Subcutaneous adipose tissue (tissue), 4 donors: ENCODE data around the gene PRRG2. TPM values are rescaled to one million over a fixed set of nuclear protein-coding genes. Genes with fewer than 3 reads are reported as not detected.

Experiments
- total RNA-seq, 4 donors: library from RNA; depleted of rRNA; stranded (reverse); fragments of >200 nt; gene quantifications; one replicate each; pipeline ENCODE4 v1.1.0, GENCODE V29; 2016
- TF ChIP-seq, protein P1 (sequence below): fragments of 450-650 bp; IDR thresholded peaks from one replicate; pipeline ENCODE4 v1.5.1; 2016; ENCODE audit warnings: low read depth, mild to moderate bottlenecking, control low read depth, antibody characterized with exemption, moderate library complexity

The PRRG2 gene
- total RNA-seq, 4 donors from 2014 or later, result 0.51 to 0.75 TPM; not detected in 2

GRCh38 chr19:49541914-49542313 is 39.2 kb upstream of the PRRG2 start:
- TF ChIP-seq, protein P1, sequence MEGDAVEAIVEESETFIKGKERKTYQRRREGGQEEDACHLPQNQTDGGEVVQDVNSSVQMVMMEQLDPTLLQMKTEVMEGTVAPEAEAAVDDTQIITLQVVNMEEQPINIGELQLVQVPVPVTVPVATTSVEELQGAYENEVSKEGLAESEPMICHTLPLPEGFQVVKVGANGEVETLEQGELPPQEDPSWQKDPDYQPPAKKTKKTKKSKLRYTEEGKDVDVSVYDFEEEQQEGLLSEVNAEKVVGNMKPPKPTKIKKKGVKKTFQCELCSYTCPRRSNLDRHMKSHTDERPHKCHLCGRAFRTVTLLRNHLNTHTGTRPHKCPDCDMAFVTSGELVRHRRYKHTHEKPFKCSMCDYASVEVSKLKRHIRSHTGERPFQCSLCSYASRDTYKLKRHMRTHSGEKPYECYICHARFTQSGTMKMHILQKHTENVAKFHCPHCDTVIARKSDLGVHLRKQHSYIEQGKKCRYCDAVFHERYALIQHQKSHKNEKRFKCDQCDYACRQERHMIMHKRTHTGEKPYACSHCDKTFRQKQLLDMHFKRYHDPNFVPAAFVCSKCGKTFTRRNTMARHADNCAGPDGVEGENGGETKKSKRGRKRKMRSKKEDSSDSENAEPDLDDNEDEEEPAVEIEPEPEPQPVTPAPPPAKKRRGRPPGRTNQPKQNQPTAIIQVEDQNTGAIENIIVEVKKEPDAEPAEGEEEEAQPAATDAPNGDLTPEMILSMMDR, result no peak

- TF ChIP-seq, protein P1, result no peak
Measured at GRCh38 chr19:49542446-49542845, 38.7 kb upstream of the PRRG2 start.

DNA sequence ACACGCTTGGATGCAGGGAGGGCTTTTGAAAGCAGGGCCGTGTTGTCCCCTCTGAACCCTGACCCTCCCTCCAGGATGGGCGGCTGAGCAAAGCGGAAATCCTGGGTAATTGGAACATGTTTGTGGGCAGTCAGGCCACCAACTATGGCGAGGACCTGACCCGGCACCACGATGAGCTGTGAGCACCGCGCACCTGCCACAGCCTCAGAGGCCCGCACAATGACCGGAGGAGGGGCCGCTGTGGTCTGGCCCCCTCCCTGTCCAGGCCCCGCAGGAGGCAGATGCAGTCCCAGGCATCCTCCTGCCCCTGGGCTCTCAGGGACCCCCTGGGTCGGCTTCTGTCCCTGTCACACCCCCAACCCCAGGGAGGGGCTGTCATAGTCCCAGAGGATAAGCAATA is 38.1 kb upstream of the PRRG2 start:
- TF ChIP-seq, protein P1, result no peak

GRCh38 chr19:49544154-49544553 is 37.0 kb upstream of the PRRG2 start:
- TF ChIP-seq, protein P1, result no peak

- TF ChIP-seq, protein P1, result no peak
Measured at GRCh38 chr19:49546825-49547565, 34.1 kb upstream of the PRRG2 start.

- TF ChIP-seq, protein P1, result no peak
Measured at GRCh38 chr19:49549045-49549444, 32.1 kb upstream of the PRRG2 start.

DNA sequence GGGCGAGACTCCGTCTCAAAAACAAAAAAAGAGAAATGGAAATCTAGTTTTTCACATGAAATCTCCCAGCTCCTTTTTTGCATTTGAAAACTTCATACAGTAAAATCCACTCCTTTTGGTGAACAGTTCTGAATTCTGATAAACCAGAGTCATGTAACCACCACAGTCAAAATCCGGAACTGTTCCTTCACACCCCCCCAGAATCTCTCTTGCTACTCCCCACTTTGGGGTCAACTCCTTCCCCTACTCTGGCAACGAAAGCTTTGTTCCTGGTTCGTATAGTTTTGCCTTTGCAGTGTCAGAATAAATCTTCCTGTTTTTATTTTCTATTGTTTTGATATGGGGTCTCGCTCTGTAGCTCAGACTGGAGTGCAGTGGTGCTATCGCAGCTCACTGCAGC is 29.6 kb upstream of the PRRG2 start:
- TF ChIP-seq, protein P1, result no peak
